ENCODE measurements around the gene DAPP1. TPM values are rescaled to one million over a fixed set of nuclear protein-coding genes. Genes with fewer than 3 reads are reported as not detected.
A peak's percentile ranks its signal among the peaks of the same experiment; 100 is the strongest.

DAPP1 gene
- total RNA-seq, 2 experiments from 2014 or later = 55.7 to 71.9 TPM

DNA sequence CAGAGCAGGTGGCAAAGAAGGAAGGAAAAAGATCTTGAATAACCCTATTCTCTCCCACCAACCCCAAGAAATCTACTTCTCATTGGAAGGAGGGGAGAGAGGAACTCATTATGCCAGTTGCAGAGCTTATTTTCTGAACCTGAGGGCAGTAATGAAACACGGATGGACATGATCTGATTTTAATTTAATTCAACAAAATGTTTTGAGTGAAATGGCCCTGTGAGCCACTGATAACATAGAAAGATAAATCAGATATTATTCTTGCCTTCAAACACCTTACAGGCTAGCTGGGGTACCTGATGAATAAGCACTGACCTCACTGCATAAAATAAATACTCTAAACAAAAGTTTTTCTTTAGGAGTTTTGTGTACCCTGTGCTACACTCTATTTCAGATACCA, 30.3 kb downstream of the DAPP1 start:
- no peaks in the 10 kb centered on the region for H4K20me1 ChIP-seq (ENCODE audit: insufficient read depth, low read length)
- no TSS peak for BruUV-seq (replicated peaks)
- CTCF ChIA-PET (ENCODE audit: unreplicated experiment) = interaction anchor here (1.0 kb wide), 1 partner anchor 20 kb away, joined by 3 read pairs; no protein-coding TSS in a partner anchor
- no peak for DNase-seq (ENCODE audit: low spot score)
- H3K4me1 ChIP-seq (ENCODE audit: insufficient read depth, low read length, poor library complexity, severe bottlenecking) = peaks cover 49% of the 10 kb centered on the region
- H3K9me3 ChIP-seq (ENCODE audit: low read length) = no peaks in the 10 kb centered on the region
- POLR2A ChIA-PET = interaction anchor here (1.1 to 3.9 kb wide), 10 partner anchors 10 to 95 kb away, joined by 3 to 30 read pairs (median 10); partner anchors contain the start of gene DAPP1
- no peak overlapping the region for H2AFZ ChIP-seq (ENCODE audit: low read length)
- peak overlapping the region; percentile 40 for H3K4me3 ChIP-seq (ENCODE audit: low read depth, low read length, poor library complexity, severe bottlenecking)
- peak overlapping the region; percentile 72 for H3K4me2 ChIP-seq (ENCODE audit: low read length)
- H3K36me3 ChIP-seq (ENCODE audit: insufficient read depth, low read length) = peaks cover 58% of the 10 kb centered on the region
- TF ChIP-seq EZH2phosphoT487 (IDR thresholded peaks at IDR 0.05; ENCODE audit: borderline replicate concordance, low read depth, low read length) = no peak
- TF ChIP-seq, protein P1, sequence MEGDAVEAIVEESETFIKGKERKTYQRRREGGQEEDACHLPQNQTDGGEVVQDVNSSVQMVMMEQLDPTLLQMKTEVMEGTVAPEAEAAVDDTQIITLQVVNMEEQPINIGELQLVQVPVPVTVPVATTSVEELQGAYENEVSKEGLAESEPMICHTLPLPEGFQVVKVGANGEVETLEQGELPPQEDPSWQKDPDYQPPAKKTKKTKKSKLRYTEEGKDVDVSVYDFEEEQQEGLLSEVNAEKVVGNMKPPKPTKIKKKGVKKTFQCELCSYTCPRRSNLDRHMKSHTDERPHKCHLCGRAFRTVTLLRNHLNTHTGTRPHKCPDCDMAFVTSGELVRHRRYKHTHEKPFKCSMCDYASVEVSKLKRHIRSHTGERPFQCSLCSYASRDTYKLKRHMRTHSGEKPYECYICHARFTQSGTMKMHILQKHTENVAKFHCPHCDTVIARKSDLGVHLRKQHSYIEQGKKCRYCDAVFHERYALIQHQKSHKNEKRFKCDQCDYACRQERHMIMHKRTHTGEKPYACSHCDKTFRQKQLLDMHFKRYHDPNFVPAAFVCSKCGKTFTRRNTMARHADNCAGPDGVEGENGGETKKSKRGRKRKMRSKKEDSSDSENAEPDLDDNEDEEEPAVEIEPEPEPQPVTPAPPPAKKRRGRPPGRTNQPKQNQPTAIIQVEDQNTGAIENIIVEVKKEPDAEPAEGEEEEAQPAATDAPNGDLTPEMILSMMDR (conservative IDR thresholded peaks at IDR 0.05; ENCODE audit: low read length) = no peak
- peak overlapping the region; percentile 75 for H3K27ac ChIP-seq (ENCODE audit: low read depth, low read length, poor library complexity, severe bottlenecking)
- H3K79me2 ChIP-seq (ENCODE audit: insufficient read depth, low read depth, low read length) = peaks cover 12% of the 10 kb centered on the region; the same call in 1 of the 2 replicates
- intact Hi-C loops (cut with micrococcal nuclease; ENCODE audit: unreplicated experiment) = loop anchor here (2.0 kb wide), 1 partner anchor 30 kb away; the partner anchor contains the start of gene DAPP1
- no peaks in the 10 kb centered on the region for H3K9me2 ChIP-seq (ENCODE audit: insufficient read depth, low read length)

DNA sequence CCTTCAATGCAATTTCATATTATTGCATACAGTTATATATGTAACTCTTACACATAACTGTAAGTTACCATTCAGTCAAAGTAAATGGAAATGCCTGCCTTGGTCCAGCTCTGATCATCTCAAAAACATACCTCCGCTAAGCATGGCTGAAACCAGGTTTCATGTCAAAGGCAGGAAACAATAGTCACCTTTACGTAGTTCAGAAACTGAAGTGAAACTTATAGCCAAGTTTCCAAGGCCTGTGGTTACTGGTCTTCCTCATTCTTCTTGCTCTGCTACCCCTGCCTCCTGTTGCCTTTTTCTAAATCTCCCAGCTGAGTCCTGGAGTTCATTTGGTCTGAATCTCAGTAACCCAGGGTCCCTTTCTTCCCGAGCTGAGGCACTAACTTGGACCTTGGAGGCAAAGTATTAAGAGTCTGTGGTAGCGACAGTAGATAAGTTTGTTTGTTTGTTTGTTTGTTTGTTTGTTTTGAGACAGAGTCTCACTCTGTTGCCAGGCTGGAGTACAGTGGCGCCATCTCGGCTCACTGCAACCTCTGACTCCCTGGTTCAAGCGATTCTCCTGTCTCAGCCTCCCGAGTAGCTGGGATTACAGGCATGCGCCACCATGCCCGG, 30.8 kb downstream of the DAPP1 start:
- ChIA-PET POLR2A (interaction anchor here (0.6 to 3.9 kb wide), 10 partner anchors 10 to 55 kb away, joined by 3 to 30 read pairs (median 10); partner anchors contain the start of gene DAPP1), CTCF (ENCODE audit: unreplicated experiment) (interaction anchor here (1.0 kb wide), 1 partner anchor 20 kb away, joined by 3 read pairs; no protein-coding TSS in a partner anchor)
- Histone ChIP-seq H3K4me1 (ENCODE audit: insufficient read depth, low read length, poor library complexity, severe bottlenecking) (peaks cover 49% of the 10 kb centered on the region), H3K79me2 (ENCODE audit: insufficient read depth, low read depth, low read length) (peaks cover 12% of the 10 kb centered on the region; the same call in 1 of the 2 replicates), H3K9me3 (ENCODE audit: low read length) (no peaks in the 10 kb centered on the region), H3K4me2 (ENCODE audit: low read length) (peak overlapping the region; percentile 72), H3K9me2 (ENCODE audit: insufficient read depth, low read length) (no peaks in the 10 kb centered on the region), H4K20me1 (ENCODE audit: insufficient read depth, low read length) (no peaks in the 10 kb centered on the region), H3K27ac (ENCODE audit: low read depth, low read length, poor library complexity, severe bottlenecking) (peak overlapping the region; percentile 75), H3K36me3 (ENCODE audit: insufficient read depth, low read length) (peaks cover 58% of the 10 kb centered on the region), H2AFZ (ENCODE audit: low read length) (no peak overlapping the region), H3K4me3 (ENCODE audit: low read depth, low read length, poor library complexity, severe bottlenecking) (peak overlapping the region; percentile 40)
- DNase-seq (ENCODE audit: low spot score) = peak; percentile 83
- BruUV-seq (replicated peaks) = no TSS peak
- TF ChIP-seq, protein P1 (conservative IDR thresholded peaks at IDR 0.05; ENCODE audit: low read length) = no peak
- no peak for TF ChIP-seq EZH2phosphoT487 (IDR thresholded peaks at IDR 0.05; ENCODE audit: borderline replicate concordance, low read depth, low read length)
- intact Hi-C loops (cut with micrococcal nuclease; ENCODE audit: unreplicated experiment) = loop anchor here (2.0 kb wide), 1 partner anchor 31 kb away; the partner anchor contains the start of gene DAPP1

DNA sequence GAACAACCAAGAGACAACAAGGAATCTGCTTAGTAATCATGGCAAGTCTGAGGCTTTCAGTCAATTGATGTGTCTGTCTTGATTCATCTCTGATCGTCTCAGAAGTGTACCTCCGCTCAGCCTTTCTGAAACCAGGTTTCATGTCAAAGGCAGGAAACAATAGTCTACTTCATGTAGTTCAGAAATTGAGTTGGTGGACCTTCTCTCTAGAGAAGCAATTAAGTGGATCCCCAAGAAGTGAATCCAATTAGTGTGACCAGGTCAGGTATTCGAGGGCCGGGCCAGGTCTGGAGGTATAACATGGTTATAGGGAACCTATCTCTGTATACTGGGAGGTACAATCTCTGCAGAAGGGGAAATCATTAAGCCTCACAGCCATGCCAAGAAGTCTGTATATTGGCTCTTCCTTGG, 32.0 kb downstream of the DAPP1 start:
- H3K4me2 ChIP-seq (ENCODE audit: low read length) = no peak overlapping the region
- no peak overlapping the region for H3K4me3 ChIP-seq (ENCODE audit: low read depth, low read length, poor library complexity, severe bottlenecking)
- peaks cover 58% of the 10 kb centered on the region for H3K36me3 ChIP-seq (ENCODE audit: insufficient read depth, low read length)
- TF ChIP-seq, protein P1 (conservative IDR thresholded peaks at IDR 0.05; ENCODE audit: low read length) = no peak
- no peak for TF ChIP-seq EZH2phosphoT487 (IDR thresholded peaks at IDR 0.05; ENCODE audit: borderline replicate concordance, low read depth, low read length)
- no peak for DNase-seq (ENCODE audit: low spot score)
- intact Hi-C loops (cut with micrococcal nuclease; ENCODE audit: unreplicated experiment) = no loop called here
- H3K9me2 ChIP-seq (ENCODE audit: insufficient read depth, low read length) = no peaks in the 10 kb centered on the region
- CTCF ChIA-PET (ENCODE audit: unreplicated experiment) = no interaction called here
- no TSS peak for BruUV-seq (replicated peaks)
- no peaks in the 10 kb centered on the region for H4K20me1 ChIP-seq (ENCODE audit: insufficient read depth, low read length)
- H2AFZ ChIP-seq (ENCODE audit: low read length) = no peak overlapping the region
- peaks cover 12% of the 10 kb centered on the region; the same call in 1 of the 2 replicates for H3K79me2 ChIP-seq (ENCODE audit: insufficient read depth, low read depth, low read length)
- H3K4me1 ChIP-seq (ENCODE audit: insufficient read depth, low read length, poor library complexity, severe bottlenecking) = peaks cover 49% of the 10 kb centered on the region
- no peaks in the 10 kb centered on the region for H3K9me3 ChIP-seq (ENCODE audit: low read length)
- no peak overlapping the region for H3K27ac ChIP-seq (ENCODE audit: low read depth, low read length, poor library complexity, severe bottlenecking)
- POLR2A ChIA-PET = interaction anchor here (1.5 to 3.7 kb wide), 2 partner anchors 28 to 54 kb away, joined by 3 to 30 read pairs; no protein-coding TSS in a partner anchor
